H1 (cell line): ENCODE results near the gene EIF4E2. TPM values are rescaled to one million over a fixed set of nuclear protein-coding genes. Genes with fewer than 3 reads are reported as not detected.

ENCODE experiments used
- CTCF ChIA-PET: fragments of 300-600 bp; sonication (Branson Sonifier 250); formaldehyde crosslinking; loops from one replicate; lab custom pipeline; 2021; ENCODE audit not compliant: partially characterized antibody; lab: Charles Lee
- POLR2A ChIA-PET: fragments of 300-600 bp; sonication (Branson Sonifier 250); formaldehyde crosslinking; loops from one replicate; lab custom pipeline; 2021; ENCODE audit warnings: inconsistent platforms; ENCODE audit not compliant: partially characterized antibody; lab: Charles Lee
- DNase-seq, 2 experiments: peaks; one replicate each; pipeline versions ENCODE4 v3.0.0 to v3.0.0-alpha.2; 2010 to 2022; ENCODE audit warnings: low spot score in 2 of 2, low read depth in 1 of 2, mixed read lengths in 1 of 2
- FAIRE-seq: peaks from 2 replicates; lab custom pipeline; 2011; peaks lifted over from hg19 to GRCh38; lab: Jason Lieb, UNC
- H2AFZ ChIP-seq: 2 replicates; pipeline ENCODE4 v1.8.1; 2012; ENCODE audit warnings: low read length, inconsistent platforms
- H2AK5ac ChIP-seq: 2 replicates; pipeline ENCODE4 v1.6.1; 2013; ENCODE audit warnings: low read depth, low read length
- H2BK120ac ChIP-seq: replicated peaks from 2 replicates; pipeline ENCODE3; 2013; ENCODE audit warnings: low read depth, low read length, inconsistent platforms
- H2BK12ac ChIP-seq: 2 replicates; pipeline ENCODE4 v1.6.1; 2013; ENCODE audit warnings: low read depth, low read length
- H2BK15ac ChIP-seq: 2 replicates; pipeline ENCODE4 v1.6.1; 2013; ENCODE audit warnings: low read length
- H2BK20ac ChIP-seq: 2 replicates; pipeline ENCODE4 v1.6.1; 2013; ENCODE audit warnings: low read length
- H2BK5ac ChIP-seq: 2 replicates; pipeline ENCODE4 v1.6.1; 2013; ENCODE audit warnings: low read depth, low read length
- H3K14ac ChIP-seq: 2 replicates; pipeline ENCODE4 v1.6.1; 2013; ENCODE audit warnings: inconsistent platforms; ENCODE audit not compliant: insufficient read length
- H3K18ac ChIP-seq: 2 replicates; pipeline ENCODE4 v1.6.1; 2013; ENCODE audit warnings: low read length; ENCODE audit errors: extremely low read depth
- H3K23ac ChIP-seq: 2 replicates; pipeline ENCODE4 v1.6.1; 2013; ENCODE audit warnings: inconsistent platforms; ENCODE audit not compliant: insufficient read length
- H3K23me2 ChIP-seq: 2 replicates; pipeline ENCODE4 v1.6.1; 2013; ENCODE audit warnings: low read depth, low read length
- H3K27ac ChIP-seq: 2 replicates; pipeline ENCODE4 v1.6.1; 2011; ENCODE audit warnings: low read depth, low read length, inconsistent platforms
- H3K27me3 ChIP-seq, 4 experiments: replicated peaks in 1 of 4; 1 replicate in 1 of 4; 2 replicates in 3 of 4; pipeline versions ENCODE4 v1.6.1 to v1.8.1; 2011 to 2013; ENCODE audit warnings: low read length in 3 of 4, mild to moderate bottlenecking in 3 of 4, inconsistent platforms in 2 of 4, mixed read lengths in 2 of 4, moderate library complexity in 1 of 4; ENCODE audit not compliant: control insufficient read depth in 3 of 4, insufficient read depth in 3 of 4; ENCODE audit errors: extremely low read depth in 1 of 4
- H3K36me3 ChIP-seq, 4 experiments: 2 replicates each; pipeline versions ENCODE4 v1.6.1 to v1.8.1; 2011 to 2013; ENCODE audit warnings: mild to moderate bottlenecking in 4 of 4, low read length in 3 of 4, moderate library complexity in 2 of 4, control low read depth in 1 of 4, inconsistent platforms in 1 of 4; ENCODE audit not compliant: insufficient read depth in 4 of 4, control insufficient read depth in 2 of 4
- H3K4ac ChIP-seq: replicated peaks from 2 replicates; pipeline ENCODE3; 2013; ENCODE audit warnings: low read length, low read depth, mixed read lengths, inconsistent platforms; ENCODE audit not compliant: insufficient read length
- H3K4me1 ChIP-seq, 4 experiments: replicated peaks in 1 of 4; 1 replicate in 1 of 4; 2 replicates in 3 of 4; pipeline versions ENCODE4 v1.6.1 to v1.8.1; 2011 to 2013; ENCODE audit warnings: low read length in 3 of 4, inconsistent platforms in 2 of 4, mixed read lengths in 1 of 4; ENCODE audit not compliant: insufficient read depth in 4 of 4, control insufficient read depth in 3 of 4
- H3K4me2 ChIP-seq, 2 experiments: 2 replicates each; pipeline versions ENCODE4 v1.6.1 to v1.8.1; 2011 to 2013; ENCODE audit warnings: low read depth in 2 of 2, low read length in 2 of 2, control low read depth in 1 of 2, inconsistent platforms in 1 of 2, mild to moderate bottlenecking in 1 of 2; ENCODE audit not compliant: insufficient read depth in 1 of 2
- H3K4me3 ChIP-seq, 4 experiments: fragments of 200-600, 300-600 bp in 1 of 4; sonication (generic), shearing (Covaris generic), sonication (Bioruptor Twin) in 1 of 4; 2 replicates each; pipeline versions ENCODE4 v1.5.1 to v1.8.1; 2011 to 2016; ENCODE audit warnings: low read length in 4 of 4, low read depth in 3 of 4, control low read depth in 2 of 4, inconsistent platforms in 2 of 4, mild to moderate bottlenecking in 2 of 4, mixed read lengths in 1 of 4, moderate library complexity in 1 of 4; ENCODE audit not compliant: insufficient read depth in 2 of 4; ENCODE audit errors: extremely low read depth in 1 of 4
- H3K56ac ChIP-seq: replicated peaks from 2 replicates; pipeline ENCODE3; 2013; ENCODE audit warnings: low read depth, mild to moderate bottlenecking, mixed read lengths, low read length, inconsistent platforms; ENCODE audit not compliant: insufficient read length
- H3K79me1 ChIP-seq: 2 replicates; pipeline ENCODE4 v1.6.1; 2013; ENCODE audit warnings: low read depth, low read length, control low read depth
- H3K79me2 ChIP-seq, 2 experiments: 2 replicates each; pipeline versions ENCODE4 v1.6.1 to v1.8.1; 2012 to 2013; ENCODE audit warnings: low read length in 2 of 2, mild to moderate bottlenecking in 2 of 2, inconsistent platforms in 1 of 2; ENCODE audit not compliant: insufficient read depth in 2 of 2, control insufficient read depth in 1 of 2
- H3K9ac ChIP-seq, 4 experiments: replicated peaks in 1 of 4; 1 replicate in 1 of 4; 2 replicates in 3 of 4; pipeline versions ENCODE4 v1.6.1 to v1.8.1; 2011 to 2013; ENCODE audit warnings: low read depth in 3 of 4, low read length in 3 of 4, control low read depth in 2 of 4, mild to moderate bottlenecking in 2 of 4, moderate library complexity in 2 of 4, inconsistent platforms in 1 of 4; ENCODE audit errors: extremely low read depth in 1 of 4
- H3K9me3 ChIP-seq, 2 experiments: 2 replicates each; pipeline versions ENCODE4 v1.6.1 to v1.8.1; 2012 to 2013; ENCODE audit warnings: mild to moderate bottlenecking in 2 of 2, moderate library complexity in 2 of 2, control low read depth in 1 of 2, inconsistent platforms in 1 of 2, low read depth in 1 of 2, low read length in 1 of 2, mixed read lengths in 1 of 2; ENCODE audit not compliant: insufficient read depth in 2 of 2
- H4K20me1 ChIP-seq, 2 experiments: replicated peaks in 1 of 2; 2 replicates each; pipeline versions ENCODE3 to v1.8.1; 2011 to 2013; ENCODE audit warnings: inconsistent platforms in 2 of 2, low read length in 2 of 2, mild to moderate bottlenecking in 1 of 2; ENCODE audit not compliant: insufficient read depth in 2 of 2, control insufficient read depth in 1 of 2
- H4K5ac ChIP-seq: 2 replicates; pipeline ENCODE4 v1.6.1; 2013; ENCODE audit warnings: low read length, low read depth, mixed read lengths, inconsistent platforms; ENCODE audit not compliant: insufficient read length
- H4K8ac ChIP-seq: 2 replicates; pipeline ENCODE4 v1.8.0; 2013; ENCODE audit warnings: mild to moderate bottlenecking, moderate library complexity, low read length, inconsistent platforms; ENCODE audit not compliant: insufficient read depth; ENCODE audit errors: extremely low read depth
- H4K91ac ChIP-seq: replicated peaks from 2 replicates; pipeline ENCODE3; 2013; ENCODE audit warnings: low read length, mixed read lengths, inconsistent platforms; ENCODE audit not compliant: insufficient read length
- SAP30 ChIP-seq: fragments of 300-600 bp; sonication (generic); IDR thresholded peaks from 2 replicates; pipeline ENCODE4 v1.7.1; 2012; ENCODE audit warnings: low read length, moderate library complexity, mild to moderate bottlenecking, inconsistent platforms; ENCODE audit not compliant: insufficient read depth, insufficient replicate concordance
- ZNF274 ChIP-seq: IDR thresholded peaks from 2 replicates; pipeline ENCODE4 v1.7.0; 2012; ENCODE audit warnings: low read length, borderline replicate concordance; ENCODE audit errors: extremely low read depth
- WGBS, 2 experiments: shearing (Covaris generic) in 1 of 2; methylation state at CpG; one replicate each; pipeline versions ENCODE4 v1.1.6 to v1.1.7; 2013 to 2015; ENCODE audit warnings: low lambda C conversion rate in 2 of 2, mixed read lengths in 2 of 2, inconsistent platforms in 1 of 2, low coverage in 1 of 2, missing lambda C conversion rate in 1 of 2; ENCODE audit not compliant: insufficient replicate concordance in 2 of 2, insufficient coverage in 1 of 2, insufficient read length in 1 of 2; ENCODE audit errors: extremely low coverage in 1 of 2, missing lambda C conversion rate in 1 of 2; 5-methylcytosine and 5-hydroxymethylcytosine counted together
- polyA plus RNA-seq, 7 experiments: library from polyadenylated mRNA; depleted of rRNA in 3 of 7; stranded (reverse) in 5 of 7; unstranded in 2 of 7; fragments of >200 nt in 5 of 7; fragments of 200-250 nt in 2 of 7; gene quantifications; 1 replicate in 5 of 7; 2 replicates in 1 of 7; 4 replicates in 1 of 7; pipeline versions ENCODE4 v1.2.1 to v1.2.3, GENCODE V29; 2011 to 2013; ENCODE audit warnings: missing spikeins in 2 of 7, mixed read lengths in 2 of 7
- total RNA-seq: library from RNA; stranded (reverse); fragmentation: NEBNext Ultra II Directional; extraction: Animal tissue kit (Norgen Biotek cat#: 25700); gene quantifications from 2 replicates; pipeline ENCODE4 v1.2.1, GENCODE V29; 2021

The EIF4E2 gene
- total and polyA plus RNA-seq, 2 of the 8 experiments (the other 6 are each of a cell fraction or from before 2014, with no cell fraction given) = 39.4 to 114 TPM

DNA sequence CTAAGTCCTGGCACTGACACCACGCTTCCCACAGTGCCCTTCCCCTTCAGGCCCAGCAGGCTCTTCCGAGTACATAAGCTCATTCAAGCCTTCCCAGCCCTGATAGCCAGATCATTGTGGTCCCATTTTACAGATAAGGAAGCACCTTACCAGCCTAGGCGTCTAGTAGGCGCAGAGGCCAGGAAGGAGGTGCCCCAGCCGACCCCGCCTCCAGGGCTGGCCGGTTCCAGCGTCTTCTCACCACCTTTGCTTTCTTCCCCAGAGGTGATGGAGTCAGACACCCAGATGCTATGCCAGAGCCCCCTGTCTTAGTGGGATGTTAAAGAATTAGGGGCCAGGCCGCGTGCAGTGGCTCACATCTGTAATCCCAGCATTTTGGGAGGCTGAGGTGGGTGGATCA is 54.0 kb downstream of the EIF4E2 start:
- no peak overlapping the region for H3K14ac ChIP-seq
- H3K4me3 ChIP-seq = no peak overlapping the region
- FAIRE-seq (no peak), DNase-seq (no peak)
- no peak overlapping the region for H3K18ac ChIP-seq
- H3K79me2 ChIP-seq = no peaks in the 10 kb centered on the region
- no peak overlapping the region for H2BK12ac ChIP-seq
- H3K9ac ChIP-seq = no peak overlapping the region
- no peak overlapping the region for H3K23ac ChIP-seq
- no peak overlapping the region for H3K56ac ChIP-seq
- H3K4me2 ChIP-seq = no peak overlapping the region
- H2BK20ac ChIP-seq = no peak overlapping the region
- no peak overlapping the region for H4K8ac ChIP-seq
- H4K20me1 ChIP-seq = no peaks in the 10 kb centered on the region
- H2AFZ ChIP-seq = no peak overlapping the region
- H3K4me1 ChIP-seq = peaks cover 0 to 2% (median 0%) of the 10 kb centered on the region in 4 experiments; a peak in 1 of 7 replicates
- ChIA-PET CTCF (interaction anchor here (1.0 to 3.3 kb wide), 2 partner anchors 63 to 68 kb away, joined by 3 to 21 read pairs; no protein-coding TSS in a partner anchor), POLR2A (no interaction called here)
- no peaks in the 10 kb centered on the region for H3K36me3 ChIP-seq
- H2AK5ac ChIP-seq = no peak overlapping the region
- no peaks in the 10 kb centered on the region for H3K79me1 ChIP-seq
- H2BK15ac ChIP-seq = no peak overlapping the region
- H4K91ac ChIP-seq = no peak overlapping the region
- WGBS, 2 experiments = 90% methylated on average over 10 of the region's 10 CpGs; no CpG with 5 or more reads in 1 of the 2 experiments
- H2BK5ac ChIP-seq = no peak overlapping the region
- no peak overlapping the region for H2BK120ac ChIP-seq
- 0 out of 2 replicates have a peak, but pooled peaks cover 2% of the 10 kb centered on the region for H3K23me2 ChIP-seq
- no peak overlapping the region for H3K4ac ChIP-seq
- no peaks in the 10 kb centered on the region for H3K9me3 ChIP-seq
- no peak overlapping the region for H4K5ac ChIP-seq
- H3K27ac ChIP-seq = no peak overlapping the region
- H3K27me3 ChIP-seq = no peaks in the 10 kb centered on the region; a peak in 1 of 7 replicates
- TF ChIP-seq SAP30 (no peak), ZNF274 (no peak)
